ENCODE data around the gene ZNF862. TPM values are rescaled to one million over a fixed set of nuclear protein-coding genes. Genes with fewer than 3 reads are reported as not detected.
"Not testable (repeated sequence)": the region's sequence is repeated elsewhere in the genome, so short reads cannot be mapped to it uniquely, and the experiment has no call there.

ZNF862 gene
- total and polyA plus RNA-seq, 2 experiments from 2014 or later = 8.9 to 22.6 TPM

GRCh38 chr7:149886018-149886415 is 47.8 kb downstream of the ZNF862 start:
- Histone ChIP-seq H3K27ac (no peak overlapping the region), H3K36me3 (no peaks in the 10 kb centered on the region), H3K9me3 (ENCODE audit: low read depth) (no peaks in the 10 kb centered on the region), H3K4me1 (ENCODE audit: low read depth) (peaks cover 7% of the 10 kb centered on the region), H3K27me3 (no peaks in the 10 kb centered on the region), H3K4me3 (no peak overlapping the region)
- TF ChIP-seq, protein P1, sequence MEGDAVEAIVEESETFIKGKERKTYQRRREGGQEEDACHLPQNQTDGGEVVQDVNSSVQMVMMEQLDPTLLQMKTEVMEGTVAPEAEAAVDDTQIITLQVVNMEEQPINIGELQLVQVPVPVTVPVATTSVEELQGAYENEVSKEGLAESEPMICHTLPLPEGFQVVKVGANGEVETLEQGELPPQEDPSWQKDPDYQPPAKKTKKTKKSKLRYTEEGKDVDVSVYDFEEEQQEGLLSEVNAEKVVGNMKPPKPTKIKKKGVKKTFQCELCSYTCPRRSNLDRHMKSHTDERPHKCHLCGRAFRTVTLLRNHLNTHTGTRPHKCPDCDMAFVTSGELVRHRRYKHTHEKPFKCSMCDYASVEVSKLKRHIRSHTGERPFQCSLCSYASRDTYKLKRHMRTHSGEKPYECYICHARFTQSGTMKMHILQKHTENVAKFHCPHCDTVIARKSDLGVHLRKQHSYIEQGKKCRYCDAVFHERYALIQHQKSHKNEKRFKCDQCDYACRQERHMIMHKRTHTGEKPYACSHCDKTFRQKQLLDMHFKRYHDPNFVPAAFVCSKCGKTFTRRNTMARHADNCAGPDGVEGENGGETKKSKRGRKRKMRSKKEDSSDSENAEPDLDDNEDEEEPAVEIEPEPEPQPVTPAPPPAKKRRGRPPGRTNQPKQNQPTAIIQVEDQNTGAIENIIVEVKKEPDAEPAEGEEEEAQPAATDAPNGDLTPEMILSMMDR (IDR thresholded peaks at IDR 0.05; ENCODE audit: low read depth, low read length) = no peak
- DNase-seq (ENCODE audit: low read depth in 1 of 2, low spot score in 1 of 2) = no peak

DNA sequence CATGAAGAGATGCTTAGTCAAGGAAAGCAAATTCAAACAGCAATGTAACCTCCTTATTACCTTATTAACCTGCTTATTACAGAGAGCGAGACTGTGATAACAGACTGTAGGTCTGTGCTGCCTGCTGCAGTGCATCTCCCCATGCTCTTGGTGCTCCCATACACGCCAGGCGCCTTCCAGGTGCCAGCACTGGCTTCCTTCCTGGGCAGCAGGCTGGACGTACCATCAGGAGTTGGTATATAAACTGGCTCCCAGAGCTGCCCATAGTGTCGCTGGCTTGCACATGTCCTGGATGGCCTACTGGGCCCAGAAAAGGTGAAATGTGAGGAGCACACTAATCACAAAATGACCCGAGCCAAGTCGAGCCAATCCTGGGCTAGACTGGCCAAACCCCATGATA is 49.1 kb downstream of the ZNF862 start:
- H3K27me3 ChIP-seq = no peaks in the 10 kb centered on the region
- H3K4me3 ChIP-seq = no peak overlapping the region
- DNase-seq (ENCODE audit: low read depth in 1 of 2, low spot score in 1 of 2) = no peak
- H3K9me3 ChIP-seq (ENCODE audit: low read depth) = no peaks in the 10 kb centered on the region
- no peak overlapping the region for H3K27ac ChIP-seq
- H3K36me3 ChIP-seq = no peaks in the 10 kb centered on the region
- H3K4me1 ChIP-seq (ENCODE audit: low read depth) = peaks cover 7% of the 10 kb centered on the region
- TF ChIP-seq, protein P1 (IDR thresholded peaks at IDR 0.05; ENCODE audit: low read depth, low read length) = no peak

DNA sequence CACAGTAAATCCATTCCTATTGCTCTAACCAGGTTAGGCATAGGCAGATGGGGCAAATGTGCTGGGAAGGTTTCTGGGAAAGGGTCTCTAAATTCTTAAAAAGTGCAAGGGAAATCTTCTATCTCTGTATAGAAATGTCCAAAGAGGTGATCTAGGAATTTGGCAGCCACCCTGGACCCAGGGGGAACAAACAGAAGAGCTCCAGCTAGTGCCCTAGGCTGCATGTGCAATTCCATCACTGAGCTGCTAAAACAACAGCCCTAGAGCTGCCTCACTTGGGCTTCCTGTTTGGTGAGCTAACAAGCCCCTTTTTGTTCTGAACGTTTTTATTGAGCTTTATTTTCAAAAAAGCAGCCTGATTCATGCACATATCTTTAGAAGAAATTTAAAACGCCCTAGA is 52.5 kb downstream of the ZNF862 start:
- not testable (repeated sequence) for H3K4me3 ChIP-seq; H3K9me3 ChIP-seq (ENCODE audit: low read depth); H3K4me1 ChIP-seq (ENCODE audit: low read depth); DNase-seq (ENCODE audit: low read depth in 1 of 2, low spot score in 1 of 2); H3K36me3 ChIP-seq; H3K27ac ChIP-seq; H3K27me3 ChIP-seq

GRCh38 chr7:149894957-149895356 is 56.8 kb downstream of the ZNF862 start:
- not testable (repeated sequence) for H3K9me3 ChIP-seq (ENCODE audit: low read depth); H3K27me3 ChIP-seq; H3K27ac ChIP-seq; H3K4me1 ChIP-seq (ENCODE audit: low read depth); H3K4me3 ChIP-seq; H3K36me3 ChIP-seq; DNase-seq (ENCODE audit: low read depth in 1 of 2, low spot score in 1 of 2)

DNA sequence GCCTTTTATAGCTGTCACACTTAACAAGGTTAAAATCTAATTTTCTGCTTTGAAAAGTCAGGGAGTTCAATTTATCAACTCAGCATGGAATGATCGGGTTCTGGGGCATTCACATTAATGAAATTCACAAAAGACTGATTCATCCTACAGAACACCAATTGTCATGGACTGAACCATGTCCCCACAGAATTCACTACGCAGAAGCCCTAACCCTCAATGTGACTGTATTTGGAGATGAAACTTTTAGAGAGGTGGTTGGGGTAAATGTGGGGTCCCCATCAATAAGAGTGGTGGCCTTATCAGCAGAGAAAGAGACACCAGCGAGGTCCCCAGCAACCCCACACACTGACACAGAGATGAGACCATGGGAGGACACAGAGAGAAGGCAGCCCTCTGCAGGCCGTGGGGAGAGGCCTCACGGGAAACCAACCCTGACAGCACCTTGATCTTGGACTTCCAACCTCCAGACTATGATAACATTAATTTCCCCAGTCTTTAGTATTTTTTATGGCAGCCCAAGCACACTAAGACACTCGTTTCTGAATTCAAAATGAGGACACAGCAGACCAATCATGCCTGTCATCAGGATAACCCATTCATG is 69.7 kb downstream of the ZNF862 start:
- not testable (repeated sequence) for DNase-seq (ENCODE audit: low read depth in 1 of 2, low spot score in 1 of 2); H3K4me1 ChIP-seq (ENCODE audit: low read depth); H3K36me3 ChIP-seq; H3K9me3 ChIP-seq (ENCODE audit: low read depth); H3K27ac ChIP-seq; H3K27me3 ChIP-seq; H3K4me3 ChIP-seq

DNA sequence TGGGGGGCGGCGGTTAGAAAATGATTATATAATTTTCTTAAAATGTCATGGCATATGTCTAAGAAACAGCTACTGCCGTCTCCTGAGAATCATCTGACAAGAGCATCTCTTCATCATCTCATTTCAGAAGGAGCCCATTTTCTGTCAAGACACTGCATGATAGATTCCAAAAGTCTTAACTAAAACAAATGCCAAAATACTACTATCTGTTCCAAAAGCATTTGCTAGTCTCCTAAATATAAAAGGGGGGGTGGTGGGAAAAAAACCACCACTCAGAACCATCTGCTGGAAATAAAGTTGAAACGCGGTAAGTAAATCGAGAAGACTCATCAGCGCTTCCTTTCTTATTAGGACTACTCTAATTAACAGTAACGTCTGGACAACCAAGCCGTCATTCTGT is 72.0 kb downstream of the ZNF862 start:
- H3K27me3 ChIP-seq; H3K9me3 ChIP-seq (ENCODE audit: low read depth): not testable (repeated sequence)

DNA sequence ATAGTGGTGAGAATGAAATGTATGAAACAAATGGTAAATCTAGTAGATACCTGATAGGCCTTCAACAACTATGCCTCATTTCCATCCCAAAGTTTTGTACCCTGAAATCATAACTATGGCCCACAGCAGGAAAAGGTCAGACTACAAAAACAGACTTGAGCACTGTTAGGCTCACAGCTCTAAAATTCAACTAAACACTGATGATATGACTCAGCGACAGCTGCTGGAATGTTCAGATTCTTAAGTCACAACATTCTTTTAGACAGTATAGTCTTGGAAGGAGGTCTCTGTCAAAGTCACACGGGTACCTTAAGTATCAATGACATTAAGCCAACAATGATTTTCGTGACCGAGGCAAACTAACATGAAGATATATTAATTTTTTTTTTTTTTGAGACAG is 74.0 kb downstream of the ZNF862 start:
- H3K27me3 ChIP-seq; H3K4me3 ChIP-seq; H3K27ac ChIP-seq; H3K9me3 ChIP-seq (ENCODE audit: low read depth); H3K4me1 ChIP-seq (ENCODE audit: low read depth); H3K36me3 ChIP-seq: not testable (repeated sequence)
- DNase-seq (ENCODE audit: low read depth in 1 of 2, low spot score in 1 of 2) = peak in 1 of 2 donors; percentile 1

More for the DNA sequence above, 72.0 kb downstream of the ZNF862 start:
- H3K36me3 ChIP-seq; H3K4me3 ChIP-seq; DNase-seq (ENCODE audit: low read depth in 1 of 2, low spot score in 1 of 2); H3K27ac ChIP-seq; H3K4me1 ChIP-seq (ENCODE audit: low read depth): not testable (repeated sequence)

Other genes with a start within 250 kb of the ZNF862 start
- gene ZNF467, start 64.8 kb upstream of the ZNF862 start, total RNA-seq = 19.9 and 33.7 TPM in 2 replicates
- 27.7 and 34.1 TPM in 2 replicates for gene ZNF467, start 64.8 kb upstream of the ZNF862 start, polyA plus RNA-seq
- gene ATP6V0E2, start 35.6 kb downstream of the ZNF862 start, total RNA-seq = 132 and 220 TPM in 2 replicates
- gene ATP6V0E2, start 35.6 kb downstream of the ZNF862 start, polyA plus RNA-seq = 115 and 116 TPM in 2 replicates

Measured in cardiac muscle cell (in vitro differentiated cells and primary cell).